Measurements from ENCODE around the gene TMEM255A. TPM values are rescaled to one million over a fixed set of nuclear protein-coding genes. Genes with fewer than 3 reads are reported as not detected.

TMEM255A gene
- total RNA-seq, 2 donors from 2014 or later = 0.52 TPM; not detected in 1

DNA sequence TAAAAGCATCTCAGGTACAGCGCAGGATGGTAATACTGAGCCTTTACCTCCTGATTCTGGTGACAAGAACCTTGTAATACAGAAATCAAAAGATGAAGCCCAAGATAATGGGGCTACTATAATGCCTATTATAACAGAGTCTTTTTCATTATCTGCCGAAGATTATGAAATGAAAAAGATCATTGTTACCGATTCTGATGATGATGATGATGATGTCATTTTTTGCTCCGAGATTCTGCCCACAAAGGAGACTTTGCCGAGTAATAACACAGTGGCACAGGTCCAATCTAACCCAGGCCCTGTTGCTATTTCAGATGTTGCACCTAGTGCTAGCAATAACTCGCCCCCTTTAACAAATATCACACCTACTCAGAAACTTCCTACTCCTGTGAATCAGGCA lies 57.5 kb downstream of the TMEM255A start:
- DNase-seq = no peak
- Histone ChIP-seq H3K27me3 (no peaks in the 10 kb centered on the region), H3K27ac (no peak overlapping the region), H3K36me3 (replicated peaks in 1 of 2; ENCODE audit: insufficient read depth in 1 of 2, low read depth in 2 of 2) (no peaks in the 10 kb centered on the region), H3K4me1 (no peaks in the 10 kb centered on the region), H3K4me3 (no peak overlapping the region), H3K9me3 (no peaks in the 10 kb centered on the region)
- 89 to 95% methylated on average over 4 to 6 of the region's 6 CpGs for WGBS, 2 donors
- intact Hi-C loops (cut with DNase I) = no loop called here
- no peak for ATAC-seq
- TF ChIP-seq, protein P1, sequence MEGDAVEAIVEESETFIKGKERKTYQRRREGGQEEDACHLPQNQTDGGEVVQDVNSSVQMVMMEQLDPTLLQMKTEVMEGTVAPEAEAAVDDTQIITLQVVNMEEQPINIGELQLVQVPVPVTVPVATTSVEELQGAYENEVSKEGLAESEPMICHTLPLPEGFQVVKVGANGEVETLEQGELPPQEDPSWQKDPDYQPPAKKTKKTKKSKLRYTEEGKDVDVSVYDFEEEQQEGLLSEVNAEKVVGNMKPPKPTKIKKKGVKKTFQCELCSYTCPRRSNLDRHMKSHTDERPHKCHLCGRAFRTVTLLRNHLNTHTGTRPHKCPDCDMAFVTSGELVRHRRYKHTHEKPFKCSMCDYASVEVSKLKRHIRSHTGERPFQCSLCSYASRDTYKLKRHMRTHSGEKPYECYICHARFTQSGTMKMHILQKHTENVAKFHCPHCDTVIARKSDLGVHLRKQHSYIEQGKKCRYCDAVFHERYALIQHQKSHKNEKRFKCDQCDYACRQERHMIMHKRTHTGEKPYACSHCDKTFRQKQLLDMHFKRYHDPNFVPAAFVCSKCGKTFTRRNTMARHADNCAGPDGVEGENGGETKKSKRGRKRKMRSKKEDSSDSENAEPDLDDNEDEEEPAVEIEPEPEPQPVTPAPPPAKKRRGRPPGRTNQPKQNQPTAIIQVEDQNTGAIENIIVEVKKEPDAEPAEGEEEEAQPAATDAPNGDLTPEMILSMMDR (IDR thresholded peaks at IDR 0.05) = no peak
- no peak for TF ChIP-seq POLR2A (IDR thresholded peaks at IDR 0.05)

DNA sequence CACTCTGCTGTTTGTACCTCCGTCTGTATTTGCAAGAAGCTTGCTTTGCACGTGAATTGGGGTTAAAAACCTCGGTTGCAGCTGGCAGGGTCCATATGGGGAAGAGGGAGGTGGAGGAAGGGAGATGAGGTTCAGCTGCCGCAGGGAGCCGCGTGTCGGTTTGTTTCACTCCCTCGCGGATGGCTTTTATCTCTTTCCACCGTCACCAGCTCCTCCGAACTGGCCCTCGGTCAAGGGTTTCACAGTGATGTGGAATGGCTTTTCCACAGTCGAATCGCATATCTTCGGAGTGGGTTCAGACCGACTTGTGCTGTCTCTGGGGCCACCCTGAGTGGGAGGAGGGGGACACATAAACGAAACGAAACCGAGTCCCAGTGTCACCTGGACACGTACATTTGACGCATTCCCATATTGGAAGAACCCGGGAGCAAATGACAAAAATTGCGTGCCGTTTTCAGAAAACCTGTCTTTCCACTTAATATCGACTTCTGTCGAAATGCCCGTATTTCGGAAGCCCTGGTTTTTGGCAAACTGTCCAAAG lies 59.7 kb downstream of the TMEM255A start:
- Histone ChIP-seq H3K4me3 (peak overlapping the region; percentile 29 to 65), H3K4me1 (no peaks in the 10 kb centered on the region), H3K36me3 (replicated peaks in 1 of 2; ENCODE audit: insufficient read depth in 1 of 2, low read depth in 2 of 2) (no peaks in the 10 kb centered on the region), H3K9me3 (no peaks in the 10 kb centered on the region), H3K27me3 (no peaks in the 10 kb centered on the region), H3K27ac (peak overlapping the region; percentile 70 to 95 (median 88))
- ATAC-seq (no peak), DNase-seq (peak; percentile 16 to 30 (median 20))
- intact Hi-C loops (cut with DNase I) = no loop called here
- 0 to 1% methylated on average over 22 to 28 of the region's 28 CpGs for WGBS, 2 donors
- TF ChIP-seq POLR2A (IDR thresholded peaks at IDR 0.05) = no peak
- TF ChIP-seq, protein P1 (IDR thresholded peaks at IDR 0.05) = no peak

DNA sequence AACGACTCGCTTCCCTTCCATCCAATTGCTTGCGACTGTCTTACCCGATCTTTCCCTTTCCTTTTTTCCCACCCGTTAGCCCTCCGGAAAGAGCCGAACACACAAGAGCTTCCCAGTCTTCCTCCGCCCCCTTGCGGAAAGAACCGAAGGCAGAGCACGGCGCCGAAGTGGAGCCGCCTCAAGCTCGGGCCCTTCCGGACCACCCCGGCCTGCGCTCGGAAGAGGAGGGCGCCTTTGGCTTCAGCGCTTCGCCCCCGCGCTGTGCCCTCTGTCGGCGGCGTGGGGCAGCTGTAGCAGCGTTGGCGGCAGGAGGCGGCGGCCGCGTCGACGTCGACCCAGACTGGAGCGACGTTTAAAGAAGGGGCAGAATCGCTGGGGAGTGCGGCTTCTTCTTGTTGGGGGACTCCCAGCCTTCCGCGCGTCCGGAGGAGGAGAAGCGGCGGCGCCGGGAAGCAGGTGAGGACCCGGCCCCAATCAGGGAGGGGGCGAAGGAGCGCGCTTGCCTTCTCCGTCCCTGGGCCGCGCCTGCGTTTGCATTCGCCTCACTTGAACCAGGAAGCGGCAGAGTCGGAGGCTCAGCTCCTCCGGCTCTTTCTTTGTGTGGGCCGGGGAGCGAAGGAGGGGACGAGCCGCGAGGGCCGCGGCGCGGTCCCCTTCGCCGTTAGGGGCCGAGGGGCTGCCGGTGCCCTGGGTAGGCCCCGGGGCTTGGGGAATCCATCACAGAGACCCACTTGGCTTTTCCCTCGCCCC lies 60.6 kb downstream of the TMEM255A start, which contains the start of gene ZBTB33:
Gene ZBTB33, plus strand, starts transcription at position 291 of the 750 bp plus-strand sequence. CDS start 2,604 bp downstream, outside the sequence.
- peak; percentile 75 to 91 (median 90) for TF ChIP-seq POLR2A (IDR thresholded peaks at IDR 0.05)
- TF ChIP-seq, protein P1 (IDR thresholded peaks at IDR 0.05) = peak; percentile 47 to 80 (median 73)
- Histone ChIP-seq H3K9me3 (no peaks in the 10 kb centered on the region), H3K27me3 (no peaks in the 10 kb centered on the region), H3K36me3 (replicated peaks in 1 of 2; ENCODE audit: insufficient read depth in 1 of 2, low read depth in 2 of 2) (no peaks in the 10 kb centered on the region), H3K27ac (peak within 1 kb of the TSS; percentile 70 to 95 (median 88)), H3K4me1 (no peaks in the 10 kb centered on the region), H3K4me3 (peak within 1 kb of the TSS; percentile 29 to 65)
- WGBS, 2 donors = 0% methylated on average over 15 to 18 of the region's 75 CpGs
- intact Hi-C loops (cut with DNase I) = no loop called here
- DNase-seq = peak; percentile 89 to 92 (median 90)
- peak; percentile 99 for ATAC-seq

DNA sequence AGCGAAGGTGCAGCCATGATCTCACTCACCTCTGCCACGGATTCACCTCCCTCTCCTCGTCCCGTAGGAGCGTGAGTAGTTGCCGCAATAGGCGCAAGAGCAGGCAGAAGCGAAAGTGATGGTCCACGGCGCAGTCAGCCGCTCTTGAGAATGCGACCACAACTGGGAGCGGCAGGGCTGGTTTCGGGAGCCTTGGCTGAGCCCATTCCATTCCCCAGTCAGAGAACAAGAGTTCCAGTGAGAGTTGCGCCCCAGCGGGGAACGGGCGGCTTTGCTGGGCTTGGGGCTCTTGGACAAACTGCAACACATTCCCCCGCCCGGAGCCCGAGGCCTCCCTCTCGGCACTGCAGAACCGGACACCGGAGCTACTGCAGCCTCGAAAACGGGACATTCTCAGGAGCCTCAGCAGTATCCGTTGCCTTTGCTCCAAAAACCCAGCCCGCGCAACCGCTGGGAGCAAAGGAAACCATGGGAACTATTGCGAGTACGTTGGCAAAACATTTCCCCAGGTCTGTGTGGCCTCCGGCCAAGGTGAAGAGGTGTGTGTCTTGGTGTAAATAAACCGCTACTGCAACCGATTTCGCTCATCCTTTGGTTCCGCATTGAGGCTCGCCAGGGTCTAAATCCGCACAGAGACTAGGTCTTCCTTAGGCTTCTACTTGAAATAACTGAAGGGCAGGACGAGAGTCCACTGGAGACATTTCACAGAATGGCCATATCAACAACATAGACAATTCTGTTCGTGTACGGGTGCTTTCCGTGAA lies 66.3 kb downstream of the TMEM255A start:
- Histone ChIP-seq H3K27ac (peak overlapping the region; percentile 72 to 94 (median 84)), H3K27me3 (no peaks in the 10 kb centered on the region), H3K36me3 (replicated peaks in 1 of 2; ENCODE audit: insufficient read depth in 1 of 2, low read depth in 2 of 2) (no peaks in the 10 kb centered on the region), H3K9me3 (no peaks in the 10 kb centered on the region), H3K4me1 (peaks cover 17% of the 10 kb centered on the region), H3K4me3 (peak overlapping the region; percentile 40 to 62)
- ATAC-seq (peak; percentile 99), DNase-seq (peak; percentile 83 to 87 (median 86))
- intact Hi-C loops (cut with DNase I) = no loop called here
- WGBS, 2 donors = 0 to 1% methylated on average over 7 to 43 of the region's 43 CpGs
- peak in 2 of 3 donors; percentile 50 to 66 for TF ChIP-seq POLR2A (IDR thresholded peaks at IDR 0.05)
- TF ChIP-seq, protein P1 (IDR thresholded peaks at IDR 0.05) = peak in 1 of 7 experiments; percentile 20
